H1 (cell line): ENCODE measurements around the gene ATXN2. TPM values are rescaled to one million over a fixed set of nuclear protein-coding genes. Genes with fewer than 3 reads are reported as not detected.

Experiments used
- BCL11A ChIP-seq, 2 experiments: IDR thresholded peaks; one replicate each; pipeline ENCODE4 v1.6.1; 2011; ENCODE audit warnings: low read depth in 2 of 2, low read length in 2 of 2, mild to moderate bottlenecking in 2 of 2
- RFX5 ChIP-seq: IDR thresholded peaks from 2 replicates; pipeline ENCODE4 v1.6.1; 2011; ENCODE audit warnings: low read depth, low read length, improper control_type of control experiment, borderline replicate concordance
- polyA plus RNA-seq, 7 experiments: library from polyadenylated mRNA; depleted of rRNA in 3 of 7; stranded (reverse) in 5 of 7; unstranded in 2 of 7; fragments of >200 nt in 5 of 7; fragments of 200-250 nt in 2 of 7; gene quantifications; 1 replicate in 5 of 7; 2 replicates in 1 of 7; 4 replicates in 1 of 7; pipeline versions ENCODE4 v1.2.1 to v1.2.3, GENCODE V29; 2011 to 2013; ENCODE audit warnings: missing spikeins in 2 of 7, mixed read lengths in 2 of 7
- total RNA-seq: library from RNA; stranded (reverse); fragmentation: NEBNext Ultra II Directional; extraction: Animal tissue kit (Norgen Biotek cat#: 25700); gene quantifications from 2 replicates; pipeline ENCODE4 v1.2.1, GENCODE V29; 2021
- TF ChIP-seq, protein P1 (sequence below): IDR thresholded peaks from 2 replicates; pipeline ENCODE4 v1.6.1; 2011; ENCODE audit warnings: low read depth, mild to moderate bottlenecking, low read length; ENCODE audit not compliant: insufficient read depth

Gene ATXN2
- total and polyA plus RNA-seq, 2 of the 8 experiments (the other 6 are each of a cell fraction or from before 2014, with no cell fraction given), result 46.6 to 80.7 TPM

DNA sequence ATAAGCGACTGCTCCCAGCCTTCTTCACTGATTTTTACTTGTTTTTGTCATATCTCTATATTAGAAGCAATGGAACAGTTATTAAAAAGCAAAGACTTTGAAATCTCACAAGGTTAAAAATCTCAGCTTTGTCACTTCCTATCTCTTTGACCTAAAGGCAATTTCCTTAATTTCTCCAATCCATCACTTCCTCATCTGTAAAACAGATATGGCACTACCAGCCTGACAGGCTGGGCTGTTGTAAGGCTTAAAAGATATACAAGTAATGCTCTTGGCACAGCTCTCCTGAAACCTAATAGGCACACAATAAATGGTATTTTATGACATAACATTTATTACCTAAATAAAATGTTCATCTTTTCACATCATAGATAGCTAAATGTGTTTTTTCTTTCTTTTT is 25.6 kb downstream of the ATXN2 start (continued):
- TF ChIP-seq, protein P1, sequence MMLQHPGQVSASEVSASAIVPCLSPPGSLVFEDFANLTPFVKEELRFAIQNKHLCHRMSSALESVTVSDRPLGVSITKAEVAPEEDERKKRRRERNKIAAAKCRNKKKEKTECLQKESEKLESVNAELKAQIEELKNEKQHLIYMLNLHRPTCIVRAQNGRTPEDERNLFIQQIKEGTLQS, result no peak
- TF ChIP-seq BCL11A (IDR thresholded peaks at IDR 0.05; ENCODE audit: low read depth in 2 of 2, low read length in 2 of 2), result no peak
- no peak for TF ChIP-seq RFX5
